HPDE6-E6E7 (cell line): ENCODE measurements around the gene CRACR2B.

Source experiments
- DNase-seq: peaks from one replicate; pipeline ENCODE4 v3.0.0; 2011; ENCODE audit warnings: missing footprints; ENCODE audit errors: extremely low spot score

The CRACR2B gene

DNA sequence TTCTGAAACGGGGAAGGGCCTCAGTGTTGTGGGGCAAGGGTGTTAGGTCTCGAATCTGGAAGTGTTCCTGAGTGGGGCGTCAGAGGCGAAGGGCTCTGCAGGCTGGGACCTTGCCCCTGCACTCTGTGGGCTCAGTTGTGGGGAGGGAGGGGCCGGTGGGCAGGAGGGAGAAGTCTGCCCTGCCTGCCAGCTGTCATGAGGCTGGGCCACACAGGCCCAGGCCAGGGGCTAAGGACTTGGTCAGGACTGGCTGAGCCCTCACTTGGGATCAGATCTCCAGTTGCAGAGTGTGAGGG lies at the start of gene CRACR2B:
Gene CRACR2B, plus strand, starts transcription at position 23 of the 296 bp plus-strand sequence. CDS start 689 bp downstream, outside the sequence.
- DNase-seq: no peak

- no peak for DNase-seq
These were observed 48.5 kb upstream of the CRACR2B start for GRCh38 chr11:778976-779954.

GRCh38 chr11:779955-780532 lies 47.7 kb upstream of the CRACR2B start:
- DNase-seq: no peak

GRCh38 chr11:782264-783174 lies 45.2 kb upstream of the CRACR2B start:
- no peak for DNase-seq

GRCh38 chr11:783581-784015 lies 44.1 kb upstream of the CRACR2B start:
- no peak for DNase-seq

DNA sequence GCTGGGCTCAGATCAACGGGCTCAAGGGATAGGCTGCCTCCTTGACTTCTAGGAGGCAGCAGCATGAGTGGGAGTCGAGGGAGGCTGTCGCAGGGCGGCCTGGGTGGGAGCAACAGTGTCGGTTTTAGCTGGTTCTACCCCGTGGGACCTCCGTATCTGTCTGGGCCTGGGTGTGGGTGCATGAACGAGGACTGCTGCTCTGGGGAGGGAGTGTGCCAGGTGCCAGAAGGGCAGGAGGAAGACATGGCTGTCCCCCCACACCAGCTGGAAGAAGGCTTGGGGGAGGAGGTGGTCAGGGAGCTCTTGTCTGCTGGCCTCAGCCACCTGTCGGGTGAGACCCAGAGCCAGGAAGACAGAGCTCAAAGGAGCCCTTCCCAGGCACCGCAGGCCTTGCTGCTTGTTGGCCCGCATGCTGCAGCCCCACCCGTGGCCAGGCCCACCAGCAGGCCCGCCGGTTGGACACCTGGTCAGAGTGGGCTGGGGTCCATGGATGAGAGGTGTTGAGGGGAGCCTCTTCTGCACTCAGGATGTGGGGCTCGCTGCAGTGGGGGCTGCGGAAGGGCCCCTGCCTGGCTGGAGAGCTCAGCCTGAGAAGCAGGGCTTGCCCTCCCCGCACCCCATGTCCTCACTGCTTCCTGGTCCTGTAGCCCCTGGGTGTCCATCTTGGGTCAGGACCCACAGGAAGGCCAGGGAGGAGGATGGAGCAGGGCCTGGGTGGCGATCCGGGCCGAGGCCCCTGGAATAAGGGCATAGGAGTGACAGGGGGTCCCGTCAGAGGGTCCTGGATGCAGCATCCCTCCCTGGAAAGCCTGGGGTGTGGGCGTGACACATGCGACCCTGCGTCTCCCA lies 41.3 kb upstream of the CRACR2B start:
- no peak for DNase-seq

DNA sequence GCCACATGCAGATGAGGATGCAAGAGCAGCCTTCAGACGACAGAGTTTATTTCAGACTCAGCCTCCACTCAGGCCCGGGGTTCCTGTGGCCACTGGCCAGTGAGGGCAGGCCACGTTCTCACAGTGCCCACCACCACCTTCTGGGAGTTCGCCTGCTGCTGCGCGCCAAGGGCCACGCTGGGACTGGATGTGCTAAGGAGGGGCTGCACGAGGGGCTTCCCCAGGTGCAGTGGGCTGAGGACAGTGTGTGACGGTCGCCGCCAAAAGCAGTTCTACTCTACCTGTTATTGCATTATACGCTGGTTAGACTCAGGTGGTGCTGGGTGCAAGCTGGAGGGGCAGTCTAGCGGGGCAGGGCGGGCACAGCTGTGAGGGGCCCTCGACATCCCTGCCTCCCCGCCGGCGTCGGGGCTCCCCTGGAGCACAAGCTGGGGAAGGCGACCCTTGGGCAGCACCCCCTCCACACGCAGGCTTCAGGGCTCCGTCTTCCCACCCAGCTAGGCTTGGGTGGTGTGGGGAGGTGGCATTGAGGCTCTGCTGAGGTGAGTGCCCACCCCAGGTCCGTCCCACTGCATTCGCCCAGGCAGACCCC lies 40.5 kb upstream of the CRACR2B start:
- no peak for DNase-seq

- no peak for DNase-seq
These were observed 39.6 kb upstream of the CRACR2B start for GRCh38 chr11:788009-788640.

DNA sequence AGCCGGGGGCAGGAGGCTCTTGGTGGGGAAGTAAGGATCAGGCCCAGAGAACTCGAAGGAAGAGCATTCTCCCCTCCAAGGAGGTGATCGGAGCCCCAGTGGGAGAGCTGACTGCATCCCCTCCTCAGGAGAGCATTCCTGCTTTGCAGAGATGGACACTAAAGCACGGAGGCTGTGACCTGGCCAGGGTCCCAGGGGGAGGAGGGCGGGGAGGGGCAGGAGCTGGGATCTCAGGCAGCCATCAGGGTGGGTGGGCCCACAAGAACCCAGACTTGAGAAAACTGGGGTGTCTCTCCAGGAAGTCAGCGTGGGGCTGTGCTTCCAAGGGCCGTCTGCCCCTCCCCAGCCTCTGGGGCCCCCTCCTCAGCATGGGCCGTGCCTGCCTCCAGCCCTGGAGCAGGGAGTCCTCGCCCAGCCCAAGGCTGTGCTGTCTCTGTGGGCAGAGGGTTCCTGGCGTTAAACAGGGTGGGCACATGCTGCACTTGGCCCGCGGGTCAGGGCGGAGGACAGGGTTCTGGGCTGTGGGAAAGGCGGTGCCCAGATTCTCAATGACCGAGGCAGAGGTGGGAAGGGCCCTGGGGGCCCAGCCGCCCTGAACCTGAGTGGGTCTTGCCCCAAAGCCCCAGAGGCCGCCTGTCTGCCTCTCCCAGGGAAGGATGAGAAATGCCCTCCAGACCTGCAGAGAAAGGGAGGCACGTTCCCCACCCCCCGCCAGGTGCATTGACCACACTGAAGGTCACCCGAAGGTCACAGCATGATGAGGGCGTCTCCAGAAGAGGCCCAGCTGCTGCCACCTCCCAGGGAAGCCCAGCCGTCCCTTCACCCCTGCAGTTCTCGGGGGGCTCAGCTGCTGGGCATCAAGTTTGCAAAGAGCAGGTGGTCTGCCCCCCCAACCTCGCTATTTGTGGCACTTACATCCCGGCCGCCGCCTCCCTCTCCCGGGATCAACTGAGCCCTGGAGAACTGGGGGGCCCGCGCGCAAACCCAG lies 38.5 kb upstream of the CRACR2B start:
- no peak for DNase-seq

- no peak for DNase-seq
These were observed 37.8 kb upstream of the CRACR2B start, which contains the start of gene CEND1 for GRCh38 chr11:789943-790342. CEND1 (minus strand) TSS chr11:790090; CDS start chr11:788576, 1,514 bp downstream.

DNA sequence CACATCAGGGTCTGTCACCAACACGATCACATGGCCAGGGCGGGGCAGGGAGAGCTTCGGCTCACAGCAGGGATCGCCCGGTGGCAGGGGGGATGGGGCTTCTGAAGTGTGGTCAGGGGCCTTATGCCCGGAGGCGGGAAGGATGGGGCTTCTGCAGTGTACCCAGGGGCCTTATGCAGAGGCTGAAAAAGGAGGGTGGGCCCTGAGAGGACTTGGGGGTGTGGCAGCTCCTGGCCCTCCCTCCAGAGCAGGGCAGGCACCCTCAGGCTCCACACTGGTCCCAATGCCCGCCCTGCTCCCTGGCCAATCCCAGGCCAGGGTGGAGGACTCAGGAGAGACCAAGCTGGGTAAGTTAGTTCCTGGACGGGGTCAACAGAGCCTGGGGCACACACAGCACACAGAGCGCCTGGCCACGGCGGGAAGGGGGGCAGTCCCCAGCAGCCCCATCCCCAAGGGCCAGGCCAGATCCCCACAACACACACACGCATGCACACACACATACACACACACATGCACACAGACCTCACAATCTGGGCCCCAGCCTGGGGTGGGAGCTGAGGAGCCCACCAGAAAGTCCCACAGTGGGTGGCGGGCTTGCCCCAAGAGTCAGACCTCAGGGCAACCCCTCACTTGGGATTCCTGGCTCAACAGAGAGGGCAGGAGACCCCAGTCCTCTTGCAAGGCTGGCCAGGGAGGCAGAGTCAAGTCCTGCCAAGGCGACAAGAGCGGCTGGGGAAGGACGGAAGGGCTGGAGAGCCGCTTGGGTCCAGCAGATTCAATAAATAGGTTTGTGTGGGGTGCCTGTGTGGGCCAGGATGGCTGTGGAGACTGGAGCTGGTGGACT lies 36.8 kb upstream of the CRACR2B start:
- DNase-seq: no peak

- no peak for DNase-seq
These were observed 35.8 kb upstream of the CRACR2B start for GRCh38 chr11:791658-792534.

DNA sequence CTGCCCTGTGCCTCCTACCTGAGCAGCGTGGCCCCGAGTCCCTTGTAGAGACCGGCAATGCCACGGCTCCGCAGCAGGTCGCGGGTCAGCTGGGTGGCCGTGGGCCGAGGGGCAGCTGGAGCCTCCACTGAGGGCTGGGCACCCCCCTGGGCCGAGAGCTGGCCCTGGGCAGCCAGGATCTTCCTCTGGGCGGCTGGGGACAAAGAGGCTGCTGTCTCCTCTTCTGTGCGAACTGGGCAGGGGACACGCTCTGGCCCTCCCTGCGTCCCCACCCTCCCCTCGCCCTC lies 35.2 kb upstream of the CRACR2B start:
- no peak for DNase-seq

GRCh38 chr11:792873-793272 lies 34.8 kb upstream of the CRACR2B start:
- DNase-seq: no peak

DNA sequence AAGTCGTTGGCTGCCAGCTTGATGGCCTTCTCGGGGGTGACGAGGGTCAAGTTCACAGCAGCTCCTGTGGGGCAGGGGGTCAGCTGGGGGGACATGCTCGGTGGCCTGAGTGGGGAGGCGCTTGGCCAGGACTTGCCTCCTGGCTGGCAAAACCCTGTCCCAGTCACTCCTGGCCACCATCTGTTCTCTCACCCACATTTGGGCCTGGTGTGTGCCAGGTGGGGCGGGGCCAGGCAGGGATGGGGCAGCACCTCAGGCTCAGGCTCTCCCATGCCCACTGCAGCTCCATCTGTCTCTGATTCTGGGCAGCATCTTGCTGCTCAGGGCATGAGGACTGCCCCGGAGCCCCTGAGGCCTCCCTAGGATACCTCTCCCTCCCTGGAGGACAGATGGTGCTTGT lies 34.2 kb upstream of the CRACR2B start:
- no peak for DNase-seq

DNA sequence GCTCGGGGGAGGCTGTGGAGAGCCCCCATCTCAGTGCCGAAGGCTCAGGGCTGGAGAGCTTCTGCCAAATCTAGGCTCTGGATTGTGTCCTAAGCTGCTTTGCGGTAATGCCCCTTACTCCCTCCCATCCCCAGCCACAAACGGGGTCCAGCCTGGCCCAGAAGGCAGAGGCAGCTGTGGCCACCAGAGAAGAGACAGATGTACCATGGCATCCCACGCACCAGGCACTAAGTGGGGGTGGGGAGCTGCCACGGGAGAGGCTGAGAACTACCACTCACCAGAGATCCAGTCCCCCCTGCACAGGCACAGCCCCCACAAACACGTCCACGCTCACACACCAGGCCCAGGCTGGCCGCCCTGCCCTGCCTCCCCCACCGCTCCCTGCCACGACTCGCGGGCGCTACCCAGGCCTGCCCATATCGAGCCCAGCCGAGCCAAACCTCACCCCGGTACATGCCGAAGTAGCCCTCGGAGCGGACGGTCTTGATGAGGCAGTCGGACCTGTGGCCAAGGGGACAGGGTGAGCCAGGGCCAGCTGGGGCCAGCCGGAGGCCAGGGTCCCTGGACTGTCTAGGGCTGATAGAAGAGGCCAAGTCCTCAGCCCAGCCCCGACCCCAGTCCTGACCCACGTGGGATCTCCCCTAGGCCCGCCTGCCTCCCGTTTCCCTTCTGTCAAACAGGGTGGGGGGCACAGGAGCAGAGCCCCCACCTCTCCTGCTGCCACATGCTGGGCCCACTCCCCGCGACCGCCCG lies 33.5 kb upstream of the CRACR2B start:
- no peak for DNase-seq
